Middle frontal gyrus (tissue), 1 donor: Measurements from ENCODE around the gene GPR132.

Experiments
- DNase-seq: peaks from one replicate; pipeline ENCODE4 v3.0.0-alpha.2; 2015; ENCODE audit warnings: low spot score; ENCODE audit errors: extremely low spot score

GPR132 gene

GRCh38 chr14:105062048-105062433, 3.2 kb downstream of the GPR132 start:
- DNase-seq = no peak

DNA sequence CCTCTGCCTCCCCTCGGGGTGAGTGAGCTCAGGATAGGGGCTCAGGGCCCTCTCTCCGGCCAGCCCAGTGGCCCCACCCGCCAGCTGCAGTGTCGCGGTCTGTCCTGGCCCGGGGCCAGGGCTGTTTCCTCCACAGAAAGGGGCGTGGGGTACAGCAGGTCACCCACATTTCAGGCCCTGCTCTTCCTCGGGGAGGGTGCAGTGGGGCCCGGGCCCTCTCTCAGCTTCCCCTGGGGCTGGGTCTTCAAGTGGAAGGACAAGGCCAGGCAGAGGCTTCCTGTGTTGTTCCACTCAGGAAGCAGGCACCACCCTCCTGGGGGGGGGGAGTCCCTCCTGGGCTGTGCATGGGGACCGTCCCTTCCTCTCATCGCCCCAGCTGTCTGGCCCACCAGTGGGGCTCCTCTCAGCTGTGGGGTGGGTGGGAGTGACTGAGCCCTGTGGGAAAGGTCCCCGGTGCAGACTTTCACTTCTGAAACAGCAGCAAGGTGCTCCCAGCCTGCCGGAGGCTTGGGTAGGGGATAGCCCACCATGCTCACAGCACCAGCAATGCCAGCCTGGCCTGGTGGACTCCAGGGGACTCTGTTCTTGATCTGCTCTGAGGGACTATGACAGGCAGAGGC, 3.7 kb downstream of the GPR132 start:
- no peak for DNase-seq

- DNase-seq = no peak
Observed at GRCh38 chr14:105060751-105061427, 4.3 kb downstream of the GPR132 start.

DNA sequence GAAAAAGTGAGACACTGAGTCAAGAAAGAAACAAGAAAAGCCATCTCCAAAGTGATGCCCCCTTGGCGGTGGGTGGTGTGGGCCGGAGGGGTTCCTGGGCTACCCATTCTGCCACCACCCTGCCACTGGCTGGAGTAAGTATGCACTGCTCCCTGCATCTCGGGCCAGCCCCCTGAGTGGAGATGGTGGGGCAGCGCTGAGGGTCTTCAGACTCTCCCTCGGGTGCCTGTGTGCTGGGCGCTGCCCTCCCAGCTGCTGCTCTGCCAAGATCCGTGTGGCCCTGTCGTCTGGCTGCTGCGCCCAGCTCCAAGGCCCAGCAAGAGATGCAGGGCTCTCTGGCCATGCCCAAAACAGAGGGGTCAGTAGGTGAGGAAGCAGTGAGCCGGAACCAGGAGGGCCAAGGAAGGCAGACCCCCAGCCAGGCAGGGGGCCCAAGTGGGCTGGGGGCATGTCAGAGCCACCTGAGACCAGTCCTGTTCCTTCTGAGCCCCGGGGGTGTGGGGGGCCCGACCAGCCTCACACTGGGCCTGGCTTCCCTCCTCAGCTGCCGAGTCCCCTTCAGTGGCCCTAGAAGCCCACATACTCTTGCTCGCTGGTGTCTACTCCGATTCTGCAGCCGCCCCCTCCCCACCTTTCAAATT, 5.2 kb downstream of the GPR132 start:
- no peak for DNase-seq

GRCh38 chr14:105059035-105059924, 6.0 kb downstream of the GPR132 start:
- DNase-seq = no peak

DNA sequence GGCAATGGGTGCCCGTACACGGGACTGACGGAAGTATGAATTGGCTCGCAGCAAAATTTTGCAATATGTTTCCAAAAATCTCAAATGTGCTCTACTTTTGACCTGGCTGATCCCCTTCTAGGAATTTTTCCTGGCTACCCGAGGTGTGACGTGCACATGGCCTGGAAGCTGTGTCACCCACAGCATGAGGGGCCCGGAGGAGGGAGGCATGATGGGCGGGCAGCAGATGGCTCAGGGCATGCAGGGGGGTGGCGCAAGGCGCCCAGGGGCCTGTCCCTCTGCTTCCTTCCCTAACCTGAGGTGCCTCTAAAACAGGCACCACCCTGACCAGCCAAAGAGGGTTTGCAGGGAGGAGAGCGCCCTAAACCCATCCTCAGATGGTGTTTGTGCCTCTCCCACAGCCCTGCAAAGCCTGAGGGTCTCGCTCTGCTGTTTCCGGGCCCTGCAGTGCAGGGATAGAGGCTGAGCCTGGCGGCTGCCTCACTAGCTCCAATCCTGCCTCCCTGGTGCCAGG, 6.7 kb downstream of the GPR132 start:
- DNase-seq = no peak

DNA sequence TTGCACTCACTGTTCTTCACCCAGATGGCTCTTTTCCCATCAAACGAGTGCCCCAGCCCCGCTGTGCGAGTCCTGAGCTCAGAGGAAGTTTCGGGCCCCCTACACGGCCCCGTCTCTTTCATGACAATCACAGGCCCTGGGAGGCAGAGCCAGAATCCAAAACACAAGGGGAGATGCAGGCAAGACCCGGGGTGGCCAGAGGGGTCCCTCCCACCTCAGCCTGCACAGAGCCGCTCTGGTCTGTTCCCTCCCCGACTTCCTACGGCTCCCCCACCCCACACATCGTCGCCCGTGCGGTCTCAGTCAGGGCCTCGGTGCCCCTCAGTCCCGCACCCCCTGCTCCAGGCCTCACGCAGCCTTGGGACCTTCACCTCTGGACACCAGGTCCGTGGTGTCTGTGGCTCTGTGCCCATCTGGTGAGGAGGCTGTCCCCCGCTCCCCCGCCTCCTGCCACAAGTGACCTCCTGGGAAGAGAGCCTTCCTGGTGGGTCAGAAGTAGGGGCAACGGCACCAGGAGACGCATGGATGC, 8.9 kb downstream of the GPR132 start:
- DNase-seq = no peak

- DNase-seq = no peak
Observed at GRCh38 chr14:105055736-105056302, 9.4 kb downstream of the GPR132 start.

DNA sequence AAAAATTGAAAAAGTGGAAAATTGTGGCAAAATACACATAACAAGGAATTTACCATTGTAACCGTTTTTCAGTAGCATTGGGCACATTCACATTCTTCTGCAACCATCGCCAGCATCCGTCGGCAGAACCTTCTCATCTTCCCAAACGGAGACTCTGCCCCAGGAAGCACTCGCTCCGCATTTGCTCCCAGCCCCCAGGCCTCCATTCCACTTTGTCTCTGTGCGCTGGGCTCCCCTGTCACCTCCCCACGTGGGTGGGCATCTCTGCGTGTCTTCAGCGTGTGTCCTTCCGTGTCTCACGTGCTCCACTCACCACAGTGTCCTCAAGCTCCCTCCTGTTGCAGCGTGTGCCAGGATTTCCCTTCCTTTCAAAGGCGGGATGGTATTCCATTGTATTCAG, 9.9 kb downstream of the GPR132 start:
- DNase-seq = no peak

DNA sequence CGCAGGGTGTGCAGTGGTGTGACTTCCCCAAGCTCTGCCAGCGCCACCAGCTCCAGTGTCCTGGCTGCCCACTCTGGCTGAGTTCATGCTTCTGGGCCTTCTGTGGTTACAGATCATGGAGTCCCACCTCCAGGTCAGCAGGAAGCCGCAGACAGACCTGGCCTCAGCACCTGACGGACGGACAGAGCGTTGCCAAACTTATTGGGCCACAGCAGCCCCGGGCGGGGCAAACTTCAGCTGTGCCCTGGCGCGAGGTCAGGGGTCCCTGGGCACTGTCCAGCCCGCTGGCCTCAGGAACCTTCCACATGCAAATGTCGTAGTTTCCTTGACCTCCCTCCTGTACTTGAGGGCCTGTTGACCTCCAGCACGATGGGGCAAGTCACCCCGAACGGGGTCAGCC, 11.2 kb downstream of the GPR132 start:
- no peak for DNase-seq

GRCh38 chr14:105053421-105053820, 11.8 kb downstream of the GPR132 start:
- no peak for DNase-seq

DNA sequence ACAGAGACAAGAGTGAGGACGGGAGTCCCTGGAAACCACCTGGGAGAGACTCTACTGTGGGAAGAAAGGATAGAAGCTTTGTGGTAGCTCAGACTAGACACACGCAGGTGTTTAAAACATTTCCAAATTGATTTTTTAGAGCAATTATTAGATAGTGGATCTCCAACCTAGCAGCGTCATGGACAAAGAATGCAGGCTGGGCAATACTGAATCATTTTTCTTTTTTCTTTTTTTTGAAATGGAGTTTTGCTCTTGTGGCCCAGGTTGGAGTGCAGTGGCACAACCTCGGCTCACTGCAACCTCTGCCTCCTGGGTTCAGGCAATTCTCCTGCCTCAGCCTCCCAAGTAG, 13.1 kb downstream of the GPR132 start:
- DNase-seq = no peak

GRCh38 chr14:105051182-105052109, 13.8 kb downstream of the GPR132 start:
- DNase-seq = no peak

DNA sequence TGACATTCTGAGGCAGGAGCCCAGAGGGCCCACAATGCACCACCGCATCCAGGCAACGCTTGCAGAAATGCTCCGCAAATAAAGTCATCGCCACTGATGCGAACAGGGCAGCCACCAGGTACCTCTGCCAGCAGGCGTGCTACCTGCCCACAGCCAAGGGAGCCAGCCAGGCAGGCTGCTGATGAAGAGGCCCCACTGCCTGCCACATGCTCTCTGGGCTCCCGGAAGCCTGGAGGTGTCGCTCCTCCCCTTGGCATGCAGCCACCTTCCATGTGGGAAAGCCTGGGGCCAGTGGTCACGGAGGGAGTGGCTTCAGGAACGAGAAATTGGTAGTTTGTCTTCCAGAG, 14.7 kb downstream of the GPR132 start:
- DNase-seq = no peak

GRCh38 chr14:105049753-105050550, 15.3 kb downstream of the GPR132 start:
- DNase-seq = no peak

DNA sequence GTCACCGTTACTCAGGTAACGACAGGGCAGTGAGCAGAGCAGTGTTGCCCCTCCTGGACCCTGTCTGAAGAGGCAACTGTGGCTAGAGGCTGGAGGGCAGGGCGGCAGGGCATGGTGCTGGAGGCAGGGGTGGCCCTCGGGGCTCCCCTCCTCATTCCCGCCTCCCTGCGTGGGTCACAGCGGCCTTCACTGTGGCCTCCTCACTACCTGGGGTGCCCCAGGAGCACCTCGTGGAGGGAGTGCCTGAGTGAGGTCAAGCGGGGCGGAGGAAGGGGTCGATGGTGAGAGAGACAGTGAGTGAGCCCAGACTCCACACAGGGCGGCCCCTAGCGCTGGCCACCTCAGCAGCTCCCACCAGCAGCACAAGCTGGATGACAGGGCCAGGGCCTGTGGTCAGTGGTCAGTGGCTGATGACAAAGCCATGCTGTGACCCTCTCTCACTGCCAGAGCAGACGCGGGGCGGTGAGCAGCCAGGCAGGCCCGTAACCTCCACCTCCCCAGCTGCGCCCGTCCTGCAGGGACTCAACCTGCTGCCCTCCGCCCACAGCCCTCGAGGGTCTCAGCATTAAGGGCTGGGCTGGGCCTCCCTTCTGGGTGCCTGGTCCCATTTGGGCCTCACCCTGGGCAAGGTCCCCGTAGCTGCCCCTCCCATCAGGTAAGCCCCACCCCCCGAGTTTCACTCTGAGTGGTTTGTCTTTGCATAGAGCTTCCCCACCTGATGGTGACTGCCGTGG, 17.8 kb downstream of the GPR132 start:
- no peak for DNase-seq

GRCh38 chr14:105046891-105047282, 18.3 kb downstream of the GPR132 start:
- no peak for DNase-seq

DNA sequence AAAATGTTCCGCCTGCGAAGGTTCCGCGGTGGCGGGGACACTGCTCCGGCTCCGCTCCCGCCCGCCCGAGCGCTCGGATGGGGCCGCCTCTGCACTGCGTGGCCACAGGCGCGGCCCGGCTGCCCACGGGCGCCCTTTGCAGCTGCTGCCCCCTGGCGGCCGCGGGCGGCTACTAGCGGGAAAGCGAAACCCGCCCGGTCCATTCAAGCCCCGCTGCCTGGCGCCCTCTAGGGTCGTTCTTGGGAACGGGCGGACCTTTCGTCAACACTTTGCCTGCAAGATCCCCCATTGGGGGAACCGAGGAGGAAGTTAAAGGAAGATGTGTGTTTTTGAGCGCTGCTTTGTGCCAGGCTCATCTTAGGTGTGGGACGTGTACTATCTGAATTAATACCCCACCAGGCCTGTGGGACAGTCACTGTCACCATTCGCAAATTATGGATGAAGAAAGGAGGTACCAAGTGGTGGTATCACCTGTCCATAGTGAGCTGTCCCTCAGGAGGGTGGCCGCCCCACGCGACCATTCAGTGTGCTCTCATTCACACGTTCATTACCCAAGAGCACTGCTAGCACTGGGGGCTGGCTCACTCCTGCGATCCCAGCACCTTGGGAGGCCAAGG, 19.4 kb downstream of the GPR132 start:
- DNase-seq = peak; percentile 13
